Mammary epithelial cell (primary cell): Measurements from ENCODE around the gene ADGRE3.

ENCODE experiments used
- EZH2 ChIP-seq: IDR thresholded peaks from 2 replicates; pipeline ENCODE4 v1.6.1; 2012; ENCODE audit warnings: low read length, inconsistent platforms, borderline replicate concordance
- TF ChIP-seq, protein P1 (sequence below), 2 donors: IDR thresholded peaks in 1 of 2; conservative IDR thresholded peaks in 1 of 2; 2 replicates each; pipeline ENCODE4 v1.5.1; 2011 to 2012; ENCODE audit warnings: inconsistent platforms in 2 of 2, low read length in 2 of 2, mild to moderate bottlenecking in 2 of 2, control low read depth in 1 of 2, low read depth in 1 of 2; ENCODE audit not compliant: insufficient read depth in 1 of 2; ENCODE audit errors: extremely low read depth in 1 of 2

DNA sequence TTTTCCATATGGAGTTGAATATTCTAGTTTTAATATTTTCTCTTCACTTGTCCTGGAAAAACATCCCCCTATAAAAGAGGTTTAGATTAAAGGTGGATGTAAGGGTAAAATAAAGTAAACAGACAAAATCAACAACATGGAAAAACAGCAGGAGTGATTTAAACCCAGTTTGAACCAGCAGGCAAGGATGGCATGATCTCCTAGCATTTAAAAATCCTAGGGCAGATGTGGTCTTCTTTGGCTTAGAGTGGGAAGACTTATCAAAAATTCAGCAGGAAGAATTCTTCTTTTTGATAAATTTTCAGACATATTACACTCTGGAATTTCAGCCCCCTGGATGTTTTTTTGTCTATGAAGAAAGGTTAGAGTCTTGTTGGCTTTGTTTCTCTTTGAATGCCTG is 55.2 kb downstream of the ADGRE3 start:
- TF ChIP-seq, protein P1, sequence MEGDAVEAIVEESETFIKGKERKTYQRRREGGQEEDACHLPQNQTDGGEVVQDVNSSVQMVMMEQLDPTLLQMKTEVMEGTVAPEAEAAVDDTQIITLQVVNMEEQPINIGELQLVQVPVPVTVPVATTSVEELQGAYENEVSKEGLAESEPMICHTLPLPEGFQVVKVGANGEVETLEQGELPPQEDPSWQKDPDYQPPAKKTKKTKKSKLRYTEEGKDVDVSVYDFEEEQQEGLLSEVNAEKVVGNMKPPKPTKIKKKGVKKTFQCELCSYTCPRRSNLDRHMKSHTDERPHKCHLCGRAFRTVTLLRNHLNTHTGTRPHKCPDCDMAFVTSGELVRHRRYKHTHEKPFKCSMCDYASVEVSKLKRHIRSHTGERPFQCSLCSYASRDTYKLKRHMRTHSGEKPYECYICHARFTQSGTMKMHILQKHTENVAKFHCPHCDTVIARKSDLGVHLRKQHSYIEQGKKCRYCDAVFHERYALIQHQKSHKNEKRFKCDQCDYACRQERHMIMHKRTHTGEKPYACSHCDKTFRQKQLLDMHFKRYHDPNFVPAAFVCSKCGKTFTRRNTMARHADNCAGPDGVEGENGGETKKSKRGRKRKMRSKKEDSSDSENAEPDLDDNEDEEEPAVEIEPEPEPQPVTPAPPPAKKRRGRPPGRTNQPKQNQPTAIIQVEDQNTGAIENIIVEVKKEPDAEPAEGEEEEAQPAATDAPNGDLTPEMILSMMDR (conservative IDR thresholded peaks at IDR 0.05 in 1 of 2, IDR thresholded peaks at IDR 0.05 in 1 of 2; ENCODE audit: extremely low read depth in 1 of 2, insufficient read depth in 1 of 2, low read depth in 1 of 2, low read length in 2 of 2) = no peak
- no peak for TF ChIP-seq EZH2
